Measurements from ENCODE around the gene HOXB8. TPM values are rescaled to one million over a fixed set of nuclear protein-coding genes. Genes with fewer than 3 reads are reported as not detected.

HOXB8 gene
- total RNA-seq (2022; extraction: Qiagen RNA extraction; ENCODE audit: low read depth): 7.1 to 9.6 TPM (median 8.0 TPM) in 5 replicates

DNA sequence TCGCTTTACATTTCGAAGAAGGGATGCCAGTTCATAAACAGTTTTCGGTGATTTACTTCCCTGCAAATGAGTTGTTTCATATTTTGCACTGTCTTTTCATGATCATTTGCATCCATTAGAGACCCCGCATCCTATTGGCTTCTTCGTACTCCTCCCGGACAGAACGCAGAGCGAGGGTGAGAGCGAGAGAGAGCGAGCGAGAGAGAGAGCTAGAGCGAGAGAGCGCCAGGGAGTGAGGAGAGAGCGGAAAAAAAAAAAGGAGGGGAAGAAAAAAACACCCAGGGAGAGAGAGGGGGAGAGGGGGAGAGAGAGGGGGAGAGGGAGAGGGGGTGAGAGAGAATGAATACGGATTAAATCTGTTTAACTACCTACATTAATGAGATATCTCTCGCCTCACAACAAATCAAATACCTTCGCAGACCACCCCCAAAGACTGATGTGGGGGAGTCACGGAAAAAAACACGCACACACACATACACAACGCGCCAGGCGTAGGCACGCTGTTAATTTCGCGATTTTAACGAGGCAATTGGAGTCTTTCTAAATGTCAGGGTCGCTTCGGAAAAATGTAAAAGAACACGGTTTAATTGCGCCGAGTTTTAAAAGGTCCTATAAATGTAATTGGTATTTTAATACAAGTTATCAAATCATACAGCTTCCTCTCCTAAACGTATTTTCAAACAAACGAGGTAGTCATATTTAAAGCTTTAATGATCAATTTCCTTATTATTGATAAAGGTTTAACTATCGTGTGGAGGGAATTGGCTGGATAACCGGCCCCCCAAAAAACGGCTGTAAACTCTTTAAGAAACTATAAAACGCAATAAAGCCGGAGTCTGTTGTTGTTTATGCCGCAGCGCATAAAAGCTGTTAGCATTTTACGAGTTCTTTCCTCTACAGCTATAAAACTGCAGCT is at the start of gene HOXB8:
Gene HOXB8 (minus strand): TSS at position 246 of the 916 bp plus-strand sequence. CDS start 588 bp downstream, outside the sequence.

DNA sequence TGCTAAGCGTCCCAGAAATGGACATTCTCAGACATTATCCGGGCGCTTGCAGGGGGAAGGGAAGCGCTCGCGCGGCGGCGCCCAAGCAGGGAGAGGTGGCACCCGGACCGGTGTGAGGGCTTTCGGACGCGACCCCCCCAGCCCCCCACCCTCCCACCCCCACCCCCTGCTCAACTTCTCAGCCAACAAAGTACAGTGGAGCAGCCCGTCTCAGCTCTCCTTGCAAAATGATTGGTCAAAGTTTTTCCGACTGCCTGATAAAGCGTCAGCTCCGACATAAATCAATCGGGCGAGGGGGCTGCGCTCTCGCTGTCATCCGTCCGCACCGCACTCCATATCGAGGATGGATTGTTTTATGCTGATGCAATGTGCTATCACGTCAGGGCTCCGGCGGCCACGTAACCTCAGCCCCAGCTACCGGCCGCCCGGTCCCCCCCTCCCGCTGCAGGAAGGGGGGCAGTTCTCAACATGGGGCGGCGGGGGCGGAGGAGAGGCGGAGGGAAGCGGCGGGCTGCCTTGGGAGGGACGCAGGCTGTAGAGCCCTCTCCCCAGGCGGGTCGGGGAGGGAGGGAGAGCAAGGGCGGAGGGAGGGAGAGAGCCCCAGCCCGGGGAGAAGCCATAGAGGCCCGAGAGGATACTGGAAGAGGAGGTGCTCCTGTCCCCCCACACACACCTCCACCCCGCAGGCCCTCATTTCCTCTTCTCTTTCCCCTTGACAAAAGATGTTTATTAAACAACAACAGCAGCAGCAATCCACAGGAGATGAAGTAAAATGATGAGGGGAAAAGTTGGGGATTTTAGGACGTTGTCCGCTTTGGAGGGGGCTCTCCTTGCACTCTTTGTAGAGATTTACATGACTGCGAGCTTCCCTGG is 11.4 kb upstream of the HOXB8 start, which contains the start of gene HOXB9:
Gene HOXB9 (minus strand): TSS at position 114 of the 873 bp plus-strand sequence. CDS start 89 bp downstream, at position 25.

DNA sequence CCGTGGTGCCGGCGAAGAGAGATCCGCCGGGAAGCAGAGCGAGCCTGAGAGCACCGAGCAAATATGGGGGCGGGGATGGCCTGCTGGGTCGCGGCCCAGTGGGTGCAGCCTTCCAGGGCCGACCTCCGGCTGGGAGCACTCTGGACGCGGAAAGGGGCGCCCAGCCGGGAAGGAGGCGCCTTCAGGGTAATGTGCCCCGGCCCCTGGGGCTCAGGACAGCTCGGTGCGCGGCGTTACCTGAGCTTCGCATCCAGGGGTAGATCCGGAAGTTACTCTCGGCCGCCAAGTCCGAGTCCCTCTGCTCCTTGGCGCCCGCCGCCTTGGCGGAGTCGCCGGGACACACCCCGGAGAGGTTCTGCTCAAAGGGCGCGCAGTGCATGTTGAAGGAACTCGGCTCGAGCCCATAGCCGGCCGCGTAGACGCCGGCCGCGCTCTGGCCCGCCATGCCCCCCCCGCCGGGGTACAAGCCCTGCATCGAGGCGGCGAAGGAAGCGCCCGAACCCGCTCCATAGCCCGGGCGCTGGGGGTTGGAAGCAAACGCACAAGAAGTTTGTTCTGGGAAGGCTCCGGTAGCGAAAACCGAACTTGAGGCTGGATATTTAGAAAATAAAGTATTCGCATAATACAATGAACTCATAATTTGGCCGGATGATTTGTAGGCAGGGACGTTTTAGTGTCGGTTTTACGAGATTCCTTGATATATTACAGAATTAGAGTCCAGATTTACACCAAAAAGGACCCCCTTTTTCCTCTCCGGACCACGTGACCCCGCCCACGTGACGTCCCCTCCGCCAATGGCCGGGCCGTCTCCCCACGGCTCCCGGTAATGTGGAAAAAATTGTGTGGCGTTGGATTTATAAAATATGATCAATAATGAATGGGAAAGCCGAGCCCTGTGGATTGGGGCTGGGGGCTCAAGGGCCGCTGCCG is 4.5 kb downstream of the HOXB8 start, which contains the start of gene HOXB7:
Gene HOXB7 (minus strand): TSS at position 736 of the 930 bp plus-strand sequence. CDS start 99 bp downstream, at position 637.

DNA sequence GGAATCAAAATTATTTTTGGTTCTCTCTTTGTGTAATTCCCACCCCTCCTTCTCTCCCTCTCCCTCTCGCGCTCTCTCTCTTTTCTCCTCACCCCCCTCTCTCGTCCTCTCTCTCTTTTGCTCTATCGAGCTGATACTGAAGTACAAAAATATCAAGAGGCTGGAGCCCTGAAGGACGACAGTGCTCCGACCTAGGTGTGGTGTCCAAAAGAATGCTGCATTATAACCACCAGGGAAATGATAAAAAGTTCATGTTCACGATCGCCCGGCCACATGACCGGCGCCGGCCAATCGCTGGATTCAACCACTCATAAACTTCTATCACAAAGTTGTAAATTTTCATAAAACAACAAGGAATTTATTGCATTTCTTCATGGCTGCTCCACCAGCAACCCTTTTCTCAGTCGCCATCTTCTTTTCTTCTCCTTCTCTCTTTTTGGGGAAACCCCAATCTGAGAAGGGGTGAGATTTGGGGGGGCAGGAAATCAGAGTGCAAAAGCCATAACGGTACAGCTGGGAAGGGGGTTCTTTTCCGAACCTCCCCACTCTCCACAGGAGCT is 10.2 kb downstream of the HOXB8 start, which contains the start of gene HOXB6:
Gene HOXB6 (minus strand): TSS at position 217 of the 560 bp plus-strand sequence. CDS start 6,836 bp downstream, outside the sequence.

DNA sequence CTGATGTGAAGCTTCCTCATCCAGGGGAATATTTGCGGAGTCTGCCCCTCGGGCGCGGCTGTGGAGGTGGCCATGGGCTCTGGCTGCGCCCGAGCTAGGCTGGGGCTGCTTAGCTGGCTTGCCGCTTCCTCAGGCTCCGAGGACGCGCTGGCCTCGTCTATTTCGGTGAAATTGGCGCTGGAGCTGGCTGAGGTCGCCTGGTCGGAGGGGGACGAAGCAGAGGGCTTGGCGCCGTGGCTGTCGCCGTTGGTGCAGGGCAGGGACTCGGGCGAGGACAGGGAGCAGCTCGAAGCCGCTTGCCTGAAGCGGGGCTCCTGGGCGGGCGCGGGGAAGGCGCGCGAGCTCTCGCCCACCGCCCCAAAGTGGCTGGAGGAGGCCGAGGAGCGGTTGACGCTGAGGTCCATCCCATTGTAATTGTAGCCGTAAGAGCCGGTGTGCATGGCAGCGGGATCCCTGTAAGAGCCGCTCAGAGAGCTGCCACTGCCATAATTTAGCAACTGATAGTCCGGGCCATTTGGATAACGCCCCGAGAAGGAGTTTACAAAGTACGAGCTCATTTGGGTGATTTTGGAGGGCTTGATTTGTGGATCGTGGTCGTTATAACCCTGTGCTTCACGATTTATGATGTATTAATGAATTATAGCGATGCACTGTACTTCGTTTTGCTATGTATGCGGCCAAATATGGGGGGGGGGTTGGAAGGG is 21.8 kb downstream of the HOXB8 start, which contains the start of gene HOXB5:
Gene HOXB5 (minus strand): TSS at position 654 of the 704 bp plus-strand sequence. CDS start 97 bp downstream, at position 557.

DNA sequence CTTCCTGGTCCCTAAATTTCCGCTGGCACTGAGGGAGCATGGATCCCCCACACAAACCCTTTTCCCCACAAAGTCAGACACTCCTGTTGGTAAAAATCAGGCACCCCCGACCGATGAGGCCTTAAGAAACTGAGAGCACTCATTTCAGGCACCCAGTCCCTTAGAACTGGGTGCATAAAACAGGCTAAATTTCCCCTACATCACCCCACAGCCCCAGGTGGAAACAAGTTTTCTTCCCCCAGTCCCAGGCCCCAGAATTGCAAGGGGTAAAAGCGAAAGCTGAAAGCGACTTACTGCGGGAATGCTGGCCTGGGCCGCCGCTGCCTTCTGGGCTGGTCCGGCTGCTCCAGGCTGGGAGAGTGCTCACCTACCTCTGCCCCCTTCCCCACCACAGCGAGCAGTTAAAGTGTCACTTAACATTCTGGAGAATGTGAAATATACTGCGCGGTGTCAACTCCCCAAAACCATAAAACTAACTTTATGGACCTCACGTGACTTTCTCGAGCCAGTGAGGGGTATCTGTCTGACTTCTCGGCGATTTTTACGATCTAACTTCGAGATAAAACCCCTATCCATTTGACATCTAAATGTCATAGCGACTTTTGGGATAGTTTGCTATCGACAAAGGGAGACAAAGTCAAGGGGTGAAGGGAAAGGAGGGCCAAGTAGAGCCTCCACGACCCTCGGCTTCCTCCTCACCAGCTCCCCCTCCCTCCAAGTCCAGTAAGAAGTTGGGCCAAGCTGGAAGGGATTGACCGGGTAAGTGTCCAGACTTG is 25.1 kb downstream of the HOXB8 start, which contains the start of gene HOXB3:
Gene HOXB3 (minus strand): TSS at position 411 of the 776 bp plus-strand sequence. CDS start 37,767 bp downstream, outside the sequence.

DNA sequence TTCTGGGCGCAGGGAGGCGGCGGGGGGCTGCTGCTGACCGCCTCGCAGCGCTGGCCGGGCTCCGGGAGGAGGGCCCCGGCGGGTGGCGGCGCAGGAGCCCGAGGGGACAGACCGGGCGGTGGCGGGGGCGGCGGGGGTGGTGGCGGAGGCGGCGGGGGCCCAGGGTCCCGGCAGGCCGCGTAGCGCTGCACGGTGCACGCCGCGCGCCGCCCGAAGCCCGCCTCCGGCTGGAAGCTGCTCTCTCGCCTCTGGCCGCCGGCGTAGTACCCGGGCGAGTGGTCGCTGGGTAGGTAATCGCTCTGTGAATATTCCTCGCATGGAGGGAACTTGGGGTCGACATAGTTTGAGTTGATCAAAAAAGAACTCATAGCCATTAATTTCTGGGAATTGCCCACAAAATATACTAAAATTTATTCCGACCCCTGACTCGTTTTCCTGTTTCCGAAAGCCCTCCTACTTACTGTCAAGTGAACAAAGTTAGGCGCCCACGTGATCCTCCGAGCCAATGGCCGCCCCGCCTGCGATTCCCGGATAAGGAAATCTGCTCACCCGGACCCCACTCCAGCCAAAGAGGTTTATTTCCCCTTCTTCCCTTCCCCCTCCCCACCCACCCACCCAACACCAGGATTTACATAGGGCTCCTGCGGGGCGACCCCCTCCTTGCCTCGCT is 37.0 kb downstream of the HOXB8 start, which contains the start of gene HOXB4:
Gene HOXB4 (minus strand): TSS at position 405 of the 670 bp plus-strand sequence. CDS start 31 bp downstream, at position 374.

Other genes with a start within 250 kb of the HOXB8 start
- 0.25 to 0.26 TPM in 2 of 5 replicates, not detected in the others for gene SKAP1, start 185.1 kb downstream of the HOXB8 start, total RNA-seq (2022; extraction: Qiagen RNA extraction; ENCODE audit: low read depth)
- gene HOXB1, start 84.3 kb downstream of the HOXB8 start, total RNA-seq (2022; extraction: Qiagen RNA extraction; ENCODE audit: low read depth): not detected in 5 replicates
- 0.44 to 0.69 TPM (median 0.55 TPM) in 4 of 5 replicates, not detected in the other for gene HOXB2, start 70.2 kb downstream of the HOXB8 start, total RNA-seq (2022; extraction: Qiagen RNA extraction; ENCODE audit: low read depth)
- gene HOXB4, start 36.9 kb downstream of the HOXB8 start, total RNA-seq (2022; extraction: Qiagen RNA extraction; ENCODE audit: low read depth): 0.09 to 0.17 TPM (median 0.13 TPM) in 5 replicates
- gene HOXB3, start 25.1 kb downstream of the HOXB8 start, total RNA-seq (2022; extraction: Qiagen RNA extraction; ENCODE audit: low read depth): 3.8 to 9.3 TPM (median 5.9 TPM) in 5 replicates
- gene HOXB5, start 21.5 kb downstream of the HOXB8 start, total RNA-seq (2022; extraction: Qiagen RNA extraction; ENCODE audit: low read depth): 1.8 to 2.8 TPM (median 2.4 TPM) in 5 replicates
- gene HOXB6, start 10.3 kb downstream of the HOXB8 start, total RNA-seq (2022; extraction: Qiagen RNA extraction; ENCODE audit: low read depth): 4.8 to 6.8 TPM (median 5.4 TPM) in 5 replicates
- 31.4 to 36.6 TPM (median 33.3 TPM) in 5 replicates for gene HOXB7, start 4.3 kb downstream of the HOXB8 start, total RNA-seq (2022; extraction: Qiagen RNA extraction; ENCODE audit: low read depth)
- 7.7 to 9.1 TPM (median 8.1 TPM) in 5 replicates for gene HOXB9, start 11.1 kb upstream of the HOXB8 start, total RNA-seq (2022; extraction: Qiagen RNA extraction; ENCODE audit: low read depth)
- not detected in 5 replicates for gene PRAC1, start 107.2 kb upstream of the HOXB8 start, total RNA-seq (2022; extraction: Qiagen RNA extraction; ENCODE audit: low read depth)
- gene PRAC2, start 107.9 kb upstream of the HOXB8 start, total RNA-seq (2022; extraction: Qiagen RNA extraction; ENCODE audit: low read depth): not detected in 5 replicates
- 1.7 to 2.8 TPM (median 2.7 TPM) in 5 replicates for gene HOXB13, start 113.5 kb upstream of the HOXB8 start, total RNA-seq (2022; extraction: Qiagen RNA extraction; ENCODE audit: low read depth)
- gene TTLL6, start 201.9 kb upstream of the HOXB8 start, total RNA-seq (2022; extraction: Qiagen RNA extraction; ENCODE audit: low read depth): 0.45 to 1.5 TPM (median 0.73 TPM) in 5 replicates
- 60.6 to 81.8 TPM (median 75.8 TPM) in 5 replicates for gene CALCOCO2, start 215.7 kb upstream of the HOXB8 start, total RNA-seq (2022; extraction: Qiagen RNA extraction; ENCODE audit: low read depth)

All from A549 treated with CpdA at 1 μM for 4 hours (cell line).